ENCODE data around the gene KCNJ10. TPM values are rescaled to one million over a fixed set of nuclear protein-coding genes. Genes with fewer than 3 reads are reported as not detected.

KCNJ10 gene
- polyA plus RNA-seq, 1 experiment = not detected

- H3K4me3 ChIP-seq (ENCODE audit: low read depth, low read length) = no peak overlapping the region
- DNase-seq (ENCODE audit: low read depth, low spot score) = no peak
- no peak for TF ChIP-seq CTCF (IDR thresholded peaks at IDR 0.05; ENCODE audit: low read depth, low read length)
- no peak overlapping the region for H3K27ac ChIP-seq (ENCODE audit: low read depth, low read length)
- no peaks in the 10 kb centered on the region for H3K9me3 ChIP-seq (ENCODE audit: control insufficient read depth, insufficient read depth, low read length)
- ChIA-PET POLR2A (no interaction called here), CTCF (interaction anchor here (1.2 to 3.8 kb wide), 2 partner anchors 12 to 82 kb away, joined by 3 to 49 read pairs; no protein-coding TSS in a partner anchor)
- H3K27me3 ChIP-seq (ENCODE audit: control insufficient read depth, insufficient read depth, low read length) = peaks cover 8% of the 10 kb centered on the region
Measured at GRCh38 chr1:160018900-160019299, 51.1 kb downstream of the KCNJ10 start.

GRCh38 chr1:160018347-160018746 is 51.6 kb downstream of the KCNJ10 start:
- no peak overlapping the region for H3K4me3 ChIP-seq (ENCODE audit: low read depth, low read length)
- H3K27ac ChIP-seq (ENCODE audit: low read depth, low read length) = no peak overlapping the region
- ChIA-PET POLR2A (no interaction called here), CTCF (interaction anchor here (1.2 to 3.8 kb wide), 3 partner anchors 11 to 81 kb away, joined by 3 to 49 read pairs (median 4); no protein-coding TSS in a partner anchor)
- DNase-seq (ENCODE audit: low read depth, low spot score) = no peak
- TF ChIP-seq CTCF (IDR thresholded peaks at IDR 0.05; ENCODE audit: low read depth, low read length) = no peak
- H3K9me3 ChIP-seq (ENCODE audit: control insufficient read depth, insufficient read depth, low read length) = no peaks in the 10 kb centered on the region
- H3K27me3 ChIP-seq (ENCODE audit: control insufficient read depth, insufficient read depth, low read length) = peaks cover 8% of the 10 kb centered on the region

- H3K9me3 ChIP-seq (ENCODE audit: control insufficient read depth, insufficient read depth, low read length) = no peaks in the 10 kb centered on the region
- H3K27ac ChIP-seq (ENCODE audit: low read depth, low read length) = no peak overlapping the region
- peaks cover 8% of the 10 kb centered on the region for H3K27me3 ChIP-seq (ENCODE audit: control insufficient read depth, insufficient read depth, low read length)
- ChIA-PET POLR2A (no interaction called here), CTCF (interaction anchor here (1.2 to 3.8 kb wide), 3 partner anchors 11 to 28 kb away, joined by 4 to 52 read pairs (median 49); no protein-coding TSS in a partner anchor)
- no peak for TF ChIP-seq CTCF (IDR thresholded peaks at IDR 0.05; ENCODE audit: low read depth, low read length)
- no peak overlapping the region for H3K4me3 ChIP-seq (ENCODE audit: low read depth, low read length)
- no peak for DNase-seq (ENCODE audit: low read depth, low spot score)
Measured at GRCh38 chr1:160017592-160017991, 52.4 kb downstream of the KCNJ10 start.

- Histone ChIP-seq H3K27me3 (ENCODE audit: control insufficient read depth, insufficient read depth, low read length) (peaks cover 13% of the 10 kb centered on the region), H3K27ac (ENCODE audit: low read depth, low read length) (no peak overlapping the region), H3K9me3 (ENCODE audit: control insufficient read depth, insufficient read depth, low read length) (no peaks in the 10 kb centered on the region), H3K4me3 (ENCODE audit: low read depth, low read length) (no peak overlapping the region)
- TF ChIP-seq CTCF (IDR thresholded peaks at IDR 0.05; ENCODE audit: low read depth, low read length) = no peak
- ChIA-PET POLR2A (no interaction called here), CTCF (no interaction called here)
- no peak for DNase-seq (ENCODE audit: low read depth, low spot score)
Measured at GRCh38 chr1:160011781-160012180, 58.2 kb downstream of the KCNJ10 start.

GRCh38 chr1:160009801-160010200 is 60.2 kb downstream of the KCNJ10 start:
- H3K27ac ChIP-seq (ENCODE audit: low read depth, low read length) = no peak overlapping the region
- H3K27me3 ChIP-seq (ENCODE audit: control insufficient read depth, insufficient read depth, low read length) = peaks cover 8% of the 10 kb centered on the region
- TF ChIP-seq CTCF (IDR thresholded peaks at IDR 0.05; ENCODE audit: low read depth, low read length) = no peak
- ChIA-PET CTCF (interaction anchor here (1.3 to 9.7 kb wide), 5 partner anchors 75 to 229 kb away, joined by 3 to 380 read pairs (median 91); partner anchors contain the start of genes DUSP23 and TAGLN2), POLR2A (no interaction called here)
- no peaks in the 10 kb centered on the region for H3K9me3 ChIP-seq (ENCODE audit: control insufficient read depth, insufficient read depth, low read length)
- H3K4me3 ChIP-seq (ENCODE audit: low read depth, low read length) = no peak overlapping the region
- DNase-seq (ENCODE audit: low read depth, low spot score) = no peak
